Esophagus muscularis mucosa (tissue), 4 donors: ENCODE results near the gene PLA2R1.

Source experiments
- CTCF ChIP-seq, 3 experiments: fragments of 200-600 bp in 2 of 3; fragments of 450-650 bp in 1 of 3; sonication (generic) in 2 of 3; IDR thresholded peaks; one replicate each; pipeline ENCODE4 v1.5.1; 2017 to 2019; ENCODE audit warnings: antibody characterized with exemption in 3 of 3, mild to moderate bottlenecking in 2 of 3, moderate library complexity in 1 of 3
- EP300 ChIP-seq: sonication (generic); formaldehyde crosslinking; IDR thresholded peaks from one replicate; pipeline ENCODE4 v1.6.1; 2017; ENCODE audit warnings: antibody characterized with exemption
- POLR2A ChIP-seq: fragments of 450-650 bp; IDR thresholded peaks from one replicate; pipeline ENCODE4 v1.6.1; 2017; ENCODE audit warnings: antibody characterized with exemption, moderate library complexity, mild to moderate bottlenecking, low read depth
- POLR2AphosphoS5 ChIP-seq, 2 donors: sonication (generic); formaldehyde crosslinking; IDR thresholded peaks; one replicate each; pipeline ENCODE4 v1.6.1; 2017; ENCODE audit warnings: antibody characterized with exemption in 2 of 2

- TF ChIP-seq POLR2A (no peak), CTCF (IDR thresholded peaks at IDR 0.05) (no peak), EP300 (no peak), POLR2AphosphoS5 (IDR thresholded peaks at IDR 0.05) (no peak)
Observed at GRCh38 chr2:159989249-159989648, 73.2 kb downstream of the PLA2R1 start.
